22Rv1 (cell line): Measurements from ENCODE around the gene ZBTB45.
"Not testable (repeated sequence)": the region's sequence is repeated elsewhere in the genome, so short reads cannot be mapped to it uniquely, and the experiment has no call there.

Experiments
- H3K27ac ChIP-seq: fragments of 450-650 bp; 2 replicates; pipeline ENCODE4 v1.5.1; 2017
- ZFX ChIP-seq: fragments of 450-650 bp; IDR thresholded peaks from 2 replicates; pipeline ENCODE4 v1.6.1; 2017; ENCODE audit warnings: antibody characterized with exemption, borderline replicate concordance
- TF ChIP-seq, protein P1 (sequence below): fragments of 450-650 bp; IDR thresholded peaks from 2 replicates; pipeline ENCODE4 v1.5.1; 2017; ENCODE audit warnings: mild to moderate bottlenecking

Gene ZBTB45

DNA sequence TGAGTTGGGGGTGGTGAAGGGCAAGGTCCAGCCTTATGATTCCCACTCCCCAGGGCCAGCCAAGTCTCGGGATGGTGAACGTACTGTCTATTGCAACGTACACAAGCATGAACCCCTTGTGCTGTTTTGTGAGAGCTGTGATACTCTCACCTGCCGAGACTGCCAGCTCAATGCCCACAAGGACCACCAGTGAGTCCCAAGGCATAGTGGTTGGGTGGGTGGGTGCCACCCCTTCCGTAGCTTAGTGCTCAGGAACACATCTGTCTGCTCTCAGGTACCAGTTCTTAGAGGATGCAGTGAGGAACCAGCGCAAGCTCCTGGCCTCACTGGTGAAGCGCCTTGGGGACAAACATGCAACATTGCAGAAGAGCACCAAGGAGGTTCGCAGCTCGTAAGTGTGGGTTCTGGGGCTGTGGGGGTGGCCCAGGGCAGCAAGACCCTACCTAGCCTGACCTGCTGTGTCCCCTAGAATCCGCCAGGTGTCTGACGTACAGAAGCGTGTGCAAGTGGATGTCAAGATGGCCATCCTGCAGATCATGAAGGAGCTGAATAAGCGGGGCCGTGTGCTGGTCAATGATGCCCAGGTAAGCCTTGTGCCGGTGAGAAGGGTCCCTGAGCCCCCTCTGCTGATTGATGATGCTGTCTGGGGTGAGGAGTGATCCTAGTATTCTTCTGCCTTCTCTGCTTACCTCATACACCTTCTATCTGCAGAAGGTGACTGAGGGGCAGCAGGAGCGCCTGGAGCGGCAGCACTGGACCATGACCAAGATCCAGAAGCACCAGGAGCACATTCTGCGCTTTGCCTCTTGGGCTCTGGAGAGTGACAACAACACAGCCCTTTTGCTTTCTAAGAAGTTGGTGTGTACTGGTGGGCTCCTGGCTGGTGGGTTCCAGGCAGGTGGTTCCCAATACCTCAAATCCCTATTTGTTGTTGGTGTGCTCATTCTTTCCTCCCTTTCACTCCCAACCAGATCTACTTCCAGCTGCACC is 28.0 kb upstream of the ZBTB45 start:
- peak overlapping the region; percentile 98; the same call in 1 of the 2 replicates for H3K27ac ChIP-seq

DNA sequence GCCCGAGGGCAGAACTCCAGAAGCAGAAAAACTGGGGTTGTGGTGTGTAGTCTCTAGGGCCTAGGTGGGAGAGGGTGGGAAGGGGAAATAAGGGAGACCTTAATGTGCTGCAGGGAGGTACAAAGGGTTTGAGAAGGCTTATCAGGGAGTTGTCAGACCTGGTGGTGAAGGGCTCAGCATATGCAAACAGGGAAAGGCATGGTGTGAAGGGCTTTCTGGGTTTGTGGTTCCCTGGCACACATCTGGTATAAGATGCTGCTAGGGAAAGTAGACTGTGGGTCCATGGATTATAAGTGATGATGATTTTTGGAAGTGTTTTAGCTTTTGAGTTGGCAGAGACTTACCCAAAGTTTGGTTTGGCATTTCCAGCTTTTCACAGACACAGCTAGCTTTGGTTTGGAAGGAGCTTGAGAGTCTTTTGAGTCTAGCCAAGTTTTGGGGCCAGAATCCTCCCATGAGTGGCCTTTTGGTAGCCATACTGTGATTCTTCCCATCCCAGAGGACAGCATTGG is 26.5 kb upstream of the ZBTB45 start:
- H3K27ac ChIP-seq, result peak overlapping the region; percentile 98
- TF ChIP-seq, protein P1, sequence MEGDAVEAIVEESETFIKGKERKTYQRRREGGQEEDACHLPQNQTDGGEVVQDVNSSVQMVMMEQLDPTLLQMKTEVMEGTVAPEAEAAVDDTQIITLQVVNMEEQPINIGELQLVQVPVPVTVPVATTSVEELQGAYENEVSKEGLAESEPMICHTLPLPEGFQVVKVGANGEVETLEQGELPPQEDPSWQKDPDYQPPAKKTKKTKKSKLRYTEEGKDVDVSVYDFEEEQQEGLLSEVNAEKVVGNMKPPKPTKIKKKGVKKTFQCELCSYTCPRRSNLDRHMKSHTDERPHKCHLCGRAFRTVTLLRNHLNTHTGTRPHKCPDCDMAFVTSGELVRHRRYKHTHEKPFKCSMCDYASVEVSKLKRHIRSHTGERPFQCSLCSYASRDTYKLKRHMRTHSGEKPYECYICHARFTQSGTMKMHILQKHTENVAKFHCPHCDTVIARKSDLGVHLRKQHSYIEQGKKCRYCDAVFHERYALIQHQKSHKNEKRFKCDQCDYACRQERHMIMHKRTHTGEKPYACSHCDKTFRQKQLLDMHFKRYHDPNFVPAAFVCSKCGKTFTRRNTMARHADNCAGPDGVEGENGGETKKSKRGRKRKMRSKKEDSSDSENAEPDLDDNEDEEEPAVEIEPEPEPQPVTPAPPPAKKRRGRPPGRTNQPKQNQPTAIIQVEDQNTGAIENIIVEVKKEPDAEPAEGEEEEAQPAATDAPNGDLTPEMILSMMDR, result no peak
- TF ChIP-seq ZFX, result no peak

More for the DNA sequence above, 28.0 kb upstream of the ZBTB45 start:
- TF ChIP-seq ZFX, result no peak
- TF ChIP-seq, protein P1, result no peak

- TF ChIP-seq, protein P1, result no peak
- no peak for TF ChIP-seq ZFX
Observed at GRCh38 chr19:58545286-58546018, 25.8 kb upstream of the ZBTB45 start.

DNA sequence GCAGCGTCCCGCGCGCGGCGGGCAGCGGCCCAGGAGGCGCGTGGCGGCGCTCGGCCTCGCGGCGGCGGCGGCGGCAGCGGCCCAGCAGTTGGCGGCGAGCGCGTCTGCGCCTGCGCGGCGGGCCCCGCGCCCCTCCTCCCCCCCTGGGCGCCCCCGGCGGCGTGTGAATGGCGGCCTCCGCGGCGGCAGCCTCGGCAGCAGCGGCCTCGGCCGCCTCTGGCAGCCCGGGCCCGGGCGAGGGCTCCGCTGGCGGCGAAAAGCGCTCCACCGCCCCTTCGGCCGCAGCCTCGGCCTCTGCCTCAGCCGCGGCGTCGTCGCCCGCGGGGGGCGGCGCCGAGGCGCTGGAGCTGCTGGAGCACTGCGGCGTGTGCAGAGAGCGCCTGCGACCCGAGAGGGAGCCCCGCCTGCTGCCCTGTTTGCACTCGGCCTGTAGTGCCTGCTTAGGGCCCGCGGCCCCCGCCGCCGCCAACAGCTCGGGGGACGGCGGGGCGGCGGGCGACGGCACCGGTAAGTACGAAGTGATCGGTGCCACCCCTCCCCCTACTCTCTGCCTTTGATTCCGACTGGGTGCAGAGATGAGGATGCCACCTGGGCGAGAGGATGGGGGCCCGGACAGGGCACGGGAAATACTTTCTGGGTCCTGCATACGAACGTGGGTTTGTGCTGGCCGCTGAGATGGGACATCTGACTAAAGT is 25.1 kb upstream of the ZBTB45 start:
- peak overlapping the region; percentile 98 for H3K27ac ChIP-seq
- no peak for TF ChIP-seq ZFX
- TF ChIP-seq, protein P1, result no peak

More at GRCh38 chr19:58545286-58546018, 25.8 kb upstream of the ZBTB45 start:
- peak overlapping the region; percentile 98 for H3K27ac ChIP-seq

GRCh38 chr19:58543826-58544590 is 24.4 kb upstream of the ZBTB45 start, which contains the start of gene TRIM28:
TRIM28 (plus strand) TSS chr19:58544064; CDS start chr19:58544758, 694 bp downstream.
- H3K27ac ChIP-seq, result peak within 1 kb of the TSS; percentile 98
- TF ChIP-seq ZFX, result no peak
- TF ChIP-seq, protein P1, result no peak

GRCh38 chr19:58542641-58543372 is 23.2 kb upstream of the ZBTB45 start:
- peak overlapping the region; percentile 98 for H3K27ac ChIP-seq

DNA sequence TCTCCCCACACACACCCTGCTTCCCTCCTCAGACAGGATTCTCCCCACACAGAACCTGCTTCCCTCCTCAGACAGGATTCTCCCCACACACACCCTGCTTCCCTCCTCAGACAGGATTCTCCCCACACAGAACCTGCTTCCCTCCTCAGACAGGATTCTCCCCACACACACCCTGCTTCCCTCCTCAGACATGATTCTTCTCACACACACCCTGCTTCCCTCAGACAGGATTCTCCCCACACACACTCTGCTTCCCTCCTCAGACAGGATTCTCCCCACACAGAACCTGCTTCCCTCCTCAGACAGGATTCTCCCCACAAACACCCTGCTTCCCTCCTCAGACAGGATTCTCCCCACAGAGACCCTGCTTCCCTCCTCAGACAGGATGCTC is 19.6 kb upstream of the ZBTB45 start:
- H3K27ac ChIP-seq, result not testable (repeated sequence)
